SHP77 (cell line): ENCODE results near the gene TNFRSF19.

Experiments
- DNase-seq, 2 experiments: peaks; one replicate each; lab custom pipeline; 2025; lab: John Stamatoyannopoulos, UW

The TNFRSF19 gene

DNA sequence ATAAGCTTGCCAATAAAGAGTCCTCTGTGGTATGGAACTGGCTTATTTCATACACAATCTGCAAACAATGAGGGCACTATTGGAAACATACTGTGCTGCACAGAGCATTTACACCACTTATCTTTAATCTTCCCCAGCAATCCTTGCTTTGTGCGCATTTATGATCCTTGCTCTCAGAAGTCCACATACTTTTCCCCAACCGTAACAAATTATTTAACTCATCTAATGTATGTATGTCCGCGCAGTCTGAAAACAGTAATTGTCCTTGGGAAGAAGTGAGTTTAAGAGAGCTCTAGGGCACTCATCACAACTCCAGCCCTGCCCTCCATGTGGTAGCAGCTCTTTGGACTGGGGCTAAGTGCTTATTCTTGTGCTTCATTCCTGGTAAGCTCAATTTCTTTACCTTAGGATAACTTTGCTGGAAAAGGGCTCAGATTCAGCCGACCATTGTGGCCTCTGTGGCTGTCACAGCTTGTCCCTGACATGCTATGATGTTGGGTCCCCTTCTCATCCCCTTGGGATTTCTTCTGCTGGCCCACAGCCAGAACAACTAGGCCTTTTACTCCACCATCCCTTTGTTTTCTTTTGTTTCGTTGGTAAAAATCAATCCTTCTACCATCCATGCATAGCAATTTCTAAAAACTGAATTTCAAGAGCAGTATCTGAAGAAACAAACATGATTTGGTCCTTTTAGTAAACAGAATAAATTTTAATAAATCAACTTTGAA, 152.7 kb downstream of the TNFRSF19 start:
- DNase-seq = no peak

- DNase-seq = no peak
Measured at GRCh38 chr13:23723471-23723870, 153.3 kb downstream of the TNFRSF19 start.

DNA sequence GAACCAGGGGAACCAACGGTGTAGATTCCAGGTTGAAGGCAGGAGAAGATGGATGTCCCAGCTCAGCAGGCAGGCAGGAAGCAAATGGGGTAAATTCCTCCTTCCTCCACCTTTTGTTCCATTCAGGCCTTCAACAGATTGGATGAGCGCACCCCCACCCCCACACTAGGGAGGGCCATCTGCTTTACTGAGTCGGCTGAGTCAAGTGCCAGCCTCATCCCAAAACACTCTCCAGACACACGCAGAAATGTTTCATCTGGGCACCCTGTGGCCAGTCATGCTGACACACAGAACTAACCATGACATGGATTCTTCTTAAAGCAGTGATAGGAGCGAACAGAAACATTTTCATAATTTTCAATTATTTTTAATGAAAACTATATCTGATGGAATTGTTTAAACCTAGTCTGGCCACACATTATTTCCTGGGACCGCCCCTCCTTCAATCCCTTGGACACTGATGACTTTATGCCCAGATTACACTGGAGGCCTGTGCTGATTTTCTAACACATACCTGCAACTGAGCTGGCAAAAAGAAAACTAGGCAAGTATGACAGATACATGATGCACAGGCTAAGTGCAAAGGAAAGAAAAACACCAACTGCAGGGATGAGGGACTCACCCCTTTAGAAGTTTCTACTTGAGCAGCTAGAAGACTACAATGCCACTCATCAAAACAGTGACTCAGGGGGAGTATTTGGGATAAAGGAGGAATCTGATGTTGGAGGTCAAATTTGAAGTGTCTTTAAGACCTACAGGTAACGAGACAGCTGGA, 154.2 kb downstream of the TNFRSF19 start:
- DNase-seq = peak; percentile 27 to 45
